H1 (cell line): ENCODE results near the gene DOCK11.

Experiments
- BACH1 ChIP-seq: IDR thresholded peaks from 2 replicates; pipeline ENCODE4 v1.6.1; 2012; ENCODE audit warnings: low read length, improper control_type of control experiment
- BRCA1 ChIP-seq: IDR thresholded peaks from 2 replicates; pipeline ENCODE4 v1.6.1; 2012; ENCODE audit warnings: low read depth, low read length, improper control_type of control experiment
- CTCF ChIP-seq, 3 experiments: IDR thresholded peaks; 1 replicate in 2 of 3; 2 replicates in 1 of 3; pipeline versions ENCODE4 v1.5.1 to v1.6.1; 2011; ENCODE audit warnings: low read length in 3 of 3, mild to moderate bottlenecking in 3 of 3, inconsistent platforms in 2 of 3, low read depth in 1 of 3, moderate library complexity in 1 of 3; ENCODE audit not compliant: insufficient read depth in 1 of 3; ENCODE audit errors: control extremely low read depth in 1 of 3
- EGR1 ChIP-seq: IDR thresholded peaks from 2 replicates; pipeline ENCODE4 v1.6.1; 2011; ENCODE audit warnings: low read depth, low read length, borderline replicate concordance
- EP300 ChIP-seq, 2 experiments: IDR thresholded peaks; 1 replicate in 1 of 2; 2 replicates in 1 of 2; pipeline ENCODE4 v1.6.1; 2011 to 2012; ENCODE audit warnings: low read depth in 2 of 2, low read length in 2 of 2, mild to moderate bottlenecking in 2 of 2, borderline replicate concordance in 1 of 2, inconsistent platforms in 1 of 2, moderate library complexity in 1 of 2
- EZH2 ChIP-seq: fragments of 200-600 bp; sonication (generic); IDR thresholded peaks from 2 replicates; pipeline ENCODE4 v1.7.1; 2012; ENCODE audit warnings: low read depth, mild to moderate bottlenecking, moderate library complexity, low read length, inconsistent platforms; ENCODE audit not compliant: severe bottlenecking
- FOSL1 ChIP-seq: IDR thresholded peaks from 2 replicates; pipeline ENCODE4 v1.6.1; 2011; ENCODE audit warnings: mild to moderate bottlenecking, low read depth, low read length, moderate library complexity; ENCODE audit not compliant: insufficient read depth
- POLR2A ChIP-seq, 2 experiments: IDR thresholded peaks; 1 replicate in 1 of 2; 2 replicates in 1 of 2; pipeline ENCODE4 v1.6.1; 2011; ENCODE audit warnings: low read depth in 2 of 2, low read length in 2 of 2, mild to moderate bottlenecking in 2 of 2; ENCODE audit errors: control extremely low read depth in 1 of 2
- POLR2AphosphoS5 ChIP-seq: IDR thresholded peaks from 2 replicates; pipeline ENCODE4 v1.6.1; 2011; ENCODE audit warnings: low read depth, low read length
- RAD21 ChIP-seq, 2 experiments: IDR thresholded peaks in 1 of 2; conservative IDR thresholded peaks in 1 of 2; 2 replicates each; pipeline ENCODE4 v1.6.1; 2011; ENCODE audit warnings: low read depth in 2 of 2, low read length in 2 of 2, improper control_type of control experiment in 1 of 2, inconsistent platforms in 1 of 2, mild to moderate bottlenecking in 1 of 2, moderate library complexity in 1 of 2
- USF2 ChIP-seq: IDR thresholded peaks from 2 replicates; pipeline ENCODE4 v1.6.1; 2011; ENCODE audit warnings: low read length, improper control_type of control experiment

- TF ChIP-seq USF2 (no peak), BACH1 (no peak), RAD21 (IDR thresholded peaks at IDR 0.05 in 1 of 2, conservative IDR thresholded peaks at IDR 0.05 in 1 of 2; ENCODE audit: low read depth in 2 of 2, low read length in 2 of 2) (no peak), BRCA1 (no peak), EP300 (IDR thresholded peaks at IDR 0.05; ENCODE audit: borderline replicate concordance in 1 of 2, low read depth in 2 of 2, low read length in 2 of 2) (no peak), CTCF (IDR thresholded peaks at IDR 0.05; ENCODE audit: control extremely low read depth in 1 of 3, insufficient read depth in 1 of 3, low read depth in 1 of 3, low read length in 3 of 3) (no peak), POLR2AphosphoS5 (no peak), EGR1 (no peak), POLR2A (IDR thresholded peaks at IDR 0.05; ENCODE audit: control extremely low read depth in 1 of 2, low read depth in 2 of 2, low read length in 2 of 2) (no peak), EZH2 (no peak), FOSL1 (no peak)
Observed at GRCh38 chrX:118579417-118579816, 83.8 kb downstream of the DOCK11 start.
